GM19239 (cell line): ENCODE data around the gene STARD7.
"Not testable (repeated sequence)": the region's sequence is repeated elsewhere in the genome, so short reads cannot be mapped to it uniquely, and the experiment has no call there.

ENCODE experiments used
- DNase-seq: peaks from one replicate; pipeline ENCODE4 v3.0.0; 2011; ENCODE audit warnings: low spot score; ENCODE audit not compliant: insufficient read length
- FAIRE-seq: peaks from 2 replicates; lab custom pipeline; 2011; peaks lifted over from hg19 to GRCh38; lab: Jason Lieb, UNC

STARD7 gene

GRCh38 chr2:96151595-96152303 lies 56.9 kb downstream of the STARD7 start:
- FAIRE-seq, result no peak
- DNase-seq, result no peak

DNA sequence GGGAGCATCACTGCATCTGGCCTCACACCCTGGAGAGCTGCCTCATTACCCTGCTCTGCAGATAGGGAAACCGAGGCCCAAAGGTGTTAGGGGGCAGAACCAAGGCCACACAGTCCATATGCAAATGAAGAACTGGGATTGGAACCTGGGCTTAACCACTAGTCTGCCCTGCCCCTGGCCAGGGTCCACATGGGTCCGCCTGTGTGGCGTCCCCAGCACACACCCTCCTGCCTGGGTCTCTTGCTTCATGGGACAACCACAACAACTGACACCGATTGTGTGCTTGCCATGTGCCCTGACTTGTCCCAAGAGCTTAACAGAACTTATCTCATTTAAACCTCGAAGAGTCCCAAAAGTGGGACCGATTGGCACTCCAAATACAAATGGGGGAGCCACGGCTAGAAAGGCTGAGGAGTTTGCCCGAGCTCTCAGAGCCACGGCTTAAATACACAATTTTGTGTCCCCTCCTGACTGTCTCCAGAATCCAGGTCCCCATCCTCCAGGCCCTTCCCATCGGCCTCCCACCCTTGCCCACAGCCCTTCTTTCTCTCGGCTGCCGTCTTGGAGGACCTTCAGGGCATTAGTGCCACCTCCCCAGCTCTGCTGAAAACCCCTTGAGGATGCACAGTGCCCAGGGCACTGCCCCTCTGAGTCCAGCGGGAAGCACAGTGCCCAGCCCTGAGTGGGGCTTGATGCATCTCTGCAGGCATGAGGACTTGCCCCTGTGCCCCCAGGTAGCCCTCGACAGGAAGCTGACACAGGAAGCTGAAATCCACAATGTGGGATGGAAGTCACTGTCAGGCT lies 57.6 kb downstream of the STARD7 start:
- no peak for DNase-seq
- no peak for FAIRE-seq

DNA sequence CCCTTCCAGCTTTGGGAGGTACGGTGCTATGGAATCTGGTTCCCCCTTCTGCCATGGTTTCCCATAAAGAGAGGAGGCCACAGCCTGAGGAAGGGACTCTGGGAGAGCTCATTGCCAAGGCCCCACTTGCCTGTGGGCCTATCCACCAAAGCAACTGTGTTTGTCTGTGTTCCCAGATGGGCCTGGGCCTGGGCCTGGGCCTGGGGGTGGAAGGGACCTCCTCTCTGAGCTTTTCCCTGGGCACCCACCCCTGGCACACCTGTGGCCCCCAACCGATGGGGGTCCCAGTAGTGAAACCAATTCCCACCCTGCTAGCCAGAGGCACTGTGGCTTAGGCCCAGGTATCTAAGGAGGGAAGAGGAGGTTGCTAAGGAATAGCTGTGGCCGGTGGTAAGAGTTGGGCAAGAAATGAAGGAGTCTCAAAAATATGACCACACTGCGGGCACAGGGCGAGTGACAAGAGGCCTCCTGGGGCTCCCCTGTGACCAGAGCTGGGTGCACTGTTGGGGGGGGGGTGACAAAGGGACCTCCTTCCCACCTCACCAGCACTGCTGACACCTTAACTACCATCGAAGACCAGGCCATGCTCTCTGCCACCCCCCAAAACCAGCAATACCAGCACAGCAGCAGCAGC lies 58.5 kb downstream of the STARD7 start:
- DNase-seq (no peak), FAIRE-seq (no peak)

GRCh38 chr2:96148410-96149217 lies 60.0 kb downstream of the STARD7 start:
- peak; percentile 71 for DNase-seq
- peak; percentile 93 for FAIRE-seq

DNA sequence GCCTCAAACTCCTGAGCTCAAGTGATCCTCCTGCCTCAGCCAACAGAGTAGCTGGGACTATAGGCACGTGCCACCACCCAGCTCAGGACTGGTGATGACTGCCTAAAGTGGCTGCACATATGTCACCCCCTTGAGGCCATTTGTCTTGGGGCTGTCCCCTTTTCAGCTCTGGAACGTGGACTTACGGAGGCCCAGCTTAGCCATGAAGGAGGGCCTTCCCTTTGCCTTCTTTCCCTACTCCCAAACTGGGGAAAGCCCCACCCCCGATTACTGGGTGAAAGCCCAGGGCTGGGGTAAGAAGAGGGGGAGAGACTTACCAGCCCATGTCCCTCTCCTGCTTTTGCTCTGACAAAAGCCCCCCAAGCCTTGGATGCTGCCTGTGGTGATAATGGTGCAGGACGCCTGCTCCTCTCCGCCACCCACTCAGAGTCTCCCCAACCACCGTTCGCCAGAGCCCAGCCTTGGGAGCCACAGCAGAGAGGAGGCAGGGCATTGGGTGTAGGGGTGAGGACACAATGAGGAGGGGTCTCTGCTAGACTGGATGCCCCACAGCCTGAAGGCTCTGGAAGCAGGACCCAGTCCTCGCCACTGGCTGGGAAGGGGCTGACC lies 60.9 kb downstream of the STARD7 start:
- DNase-seq (no peak), FAIRE-seq (peak; percentile 23)

- FAIRE-seq (peak; percentile 42), DNase-seq (no peak)
Observed at GRCh38 chr2:96146881-96147592, 61.6 kb downstream of the STARD7 start.

DNA sequence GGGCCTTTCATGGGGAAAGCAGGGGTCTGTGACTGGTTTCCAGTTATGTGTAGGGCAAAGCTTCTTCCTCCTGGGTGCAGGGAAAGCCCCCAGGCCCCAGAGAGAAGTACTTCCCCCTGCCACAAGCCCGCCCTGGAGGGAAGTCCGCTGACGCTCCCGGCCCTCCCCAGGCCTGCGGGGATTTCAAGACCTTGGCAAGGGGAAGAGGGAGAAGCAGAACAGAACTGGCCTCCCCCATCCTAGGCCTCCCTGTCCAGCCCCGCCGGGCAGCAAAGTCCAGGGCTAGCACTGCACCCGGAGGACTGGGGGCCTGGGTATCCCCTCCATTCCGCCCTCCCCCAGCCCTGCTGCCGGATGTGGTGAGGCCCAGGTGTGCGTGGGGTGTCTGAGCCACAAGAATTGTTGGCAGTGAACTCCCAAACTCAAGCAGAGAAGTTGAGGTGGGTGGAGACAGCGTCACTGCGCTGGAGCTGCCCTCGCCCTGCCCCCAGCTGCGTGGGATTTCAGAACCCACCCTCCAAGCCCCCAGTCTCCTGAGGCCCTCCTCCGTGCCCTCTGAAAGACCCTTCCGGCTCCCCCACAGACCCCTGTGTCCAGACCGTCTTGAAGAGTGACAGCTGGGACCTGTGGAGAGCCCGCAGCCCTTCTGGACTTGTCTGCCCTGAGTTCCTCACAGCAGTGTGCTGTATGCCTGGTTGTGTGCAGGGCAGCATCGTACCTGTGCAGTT lies 62.3 kb downstream of the STARD7 start:
- peak; percentile 85 for FAIRE-seq
- peak; percentile 80 for DNase-seq

GRCh38 chr2:96145848-96146152 lies 62.8 kb downstream of the STARD7 start:
- FAIRE-seq (peak; percentile 47), DNase-seq (no peak)

DNA sequence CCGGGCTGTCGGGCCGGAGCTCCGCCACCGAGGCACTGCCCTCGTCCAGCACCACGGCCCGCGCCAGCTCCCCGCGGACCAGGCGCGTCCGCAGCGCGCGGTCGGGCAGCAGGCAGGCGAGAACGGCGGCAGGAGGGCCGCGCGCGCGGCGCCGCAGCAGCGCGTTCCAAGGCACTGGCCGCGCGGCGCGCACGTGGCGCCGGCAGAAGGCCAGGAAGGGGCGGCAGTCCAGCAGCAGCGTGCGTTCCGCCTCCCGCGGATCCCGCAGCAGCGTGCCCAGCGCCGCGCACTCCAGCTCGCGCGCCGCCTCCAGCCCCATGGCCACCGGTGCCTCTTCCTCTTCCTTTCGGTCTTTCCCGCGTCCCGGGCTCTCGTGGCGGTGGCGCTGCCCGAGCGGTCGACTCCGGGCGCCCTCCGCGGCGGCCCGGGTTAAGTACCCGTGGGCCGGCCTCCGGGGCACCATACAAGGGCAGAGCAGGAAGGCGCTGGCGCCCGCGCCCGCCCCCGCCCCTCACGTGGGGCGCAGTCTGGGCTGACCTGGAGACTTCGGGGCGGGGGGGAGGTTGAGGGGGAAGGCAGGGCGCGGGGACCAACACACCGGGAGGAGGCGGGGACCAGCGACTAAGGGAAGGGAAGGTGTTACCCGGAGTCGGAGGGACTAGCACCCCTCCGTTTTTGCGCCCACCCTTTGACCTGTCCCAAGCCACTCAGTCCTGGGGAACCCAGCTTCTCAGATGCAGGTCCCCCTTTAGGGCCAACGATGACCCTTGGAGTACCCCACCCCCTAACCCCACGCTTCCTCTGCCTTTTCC lies 63.4 kb downstream of the STARD7 start, which contains the start of gene DUSP2:
Gene DUSP2, minus strand, starts transcription at position 405 of the 812 bp plus-strand sequence. Its CDS starts 86 bp downstream, at position 319.
- peak; percentile 86 for FAIRE-seq
- DNase-seq, result peak; percentile 96

- FAIRE-seq, result no peak
- no peak for DNase-seq
Observed at GRCh38 chr2:96144481-96145035, 64.1 kb downstream of the STARD7 start.

DNA sequence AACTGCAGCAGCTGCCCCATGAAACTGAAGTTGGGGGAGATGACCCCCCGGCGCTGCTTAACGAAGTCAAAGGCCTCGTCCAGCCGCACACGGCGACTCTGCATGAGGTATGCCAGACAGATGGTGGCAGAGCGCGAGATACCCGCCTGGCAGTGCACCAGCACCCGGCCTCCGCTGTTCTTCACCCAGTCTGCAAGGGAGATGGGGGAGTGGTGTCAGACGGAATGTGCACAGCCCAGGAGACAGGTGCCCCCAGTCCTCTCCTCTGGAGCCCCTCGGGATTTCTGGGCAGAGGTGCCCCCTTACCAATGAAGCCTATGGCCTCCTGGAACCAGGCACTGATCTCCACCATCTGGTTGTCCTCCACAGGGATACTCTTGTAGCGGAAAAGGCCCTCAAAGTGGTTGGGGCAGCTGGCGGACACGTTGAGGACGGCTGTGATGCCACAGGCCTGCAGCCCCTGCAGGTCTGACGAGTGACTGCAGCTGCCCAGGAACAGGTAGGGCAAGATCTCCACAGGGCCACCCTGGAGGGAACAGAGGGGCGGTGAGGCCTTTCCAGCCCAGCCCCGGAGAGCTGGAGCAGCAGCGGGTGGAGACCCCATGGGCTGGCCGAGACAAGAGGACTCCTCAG lies 64.7 kb downstream of the STARD7 start:
- DNase-seq (peak; percentile 56), FAIRE-seq (peak; percentile 75)

- DNase-seq (no peak), FAIRE-seq (no peak)
Observed at GRCh38 chr2:96143231-96143847, 65.3 kb downstream of the STARD7 start.

DNA sequence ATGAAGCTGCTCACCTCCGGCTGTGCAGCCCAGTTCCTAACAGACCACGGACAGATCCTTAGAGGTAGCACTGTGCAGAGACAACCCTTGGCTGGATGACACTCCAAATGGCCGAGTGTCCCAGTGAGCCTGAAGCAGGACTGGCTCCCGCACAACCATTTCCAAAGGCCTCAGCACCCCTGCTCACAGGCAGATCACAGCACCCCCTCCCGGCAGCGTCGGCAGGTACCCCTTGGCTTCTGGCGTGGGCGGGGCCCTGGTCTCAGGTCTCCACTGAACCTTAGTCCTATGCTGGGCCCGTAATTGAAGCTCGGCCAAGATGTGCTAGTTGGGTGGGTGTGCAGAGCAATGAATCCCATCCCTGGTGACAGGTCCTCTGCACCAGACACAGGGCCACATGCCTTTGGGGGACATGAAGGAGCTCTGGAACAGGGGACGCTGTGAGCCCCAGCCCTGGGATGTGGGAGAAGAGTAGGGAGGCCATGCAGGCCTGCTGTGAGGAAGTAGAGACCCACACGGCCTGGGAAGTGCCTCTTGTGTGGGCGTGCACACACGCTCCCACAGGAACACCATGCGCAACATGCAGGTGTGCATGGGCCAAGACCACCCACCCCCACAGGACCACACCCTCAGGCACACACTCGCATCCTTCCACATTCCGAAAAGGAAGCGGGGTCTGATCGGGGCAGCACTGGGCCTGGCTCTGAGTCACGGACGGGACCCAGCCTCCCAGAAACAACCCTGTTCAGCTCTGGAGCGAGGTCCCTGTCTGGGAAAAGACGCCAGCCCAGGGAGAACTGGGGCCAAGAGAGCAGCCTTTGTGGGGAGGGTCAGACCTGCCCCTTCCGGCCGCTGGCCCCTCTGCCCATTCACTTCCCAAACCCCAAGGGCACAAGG lies 66.2 kb downstream of the STARD7 start:
- DNase-seq, result no peak
- peak; percentile 48 for FAIRE-seq

DNA sequence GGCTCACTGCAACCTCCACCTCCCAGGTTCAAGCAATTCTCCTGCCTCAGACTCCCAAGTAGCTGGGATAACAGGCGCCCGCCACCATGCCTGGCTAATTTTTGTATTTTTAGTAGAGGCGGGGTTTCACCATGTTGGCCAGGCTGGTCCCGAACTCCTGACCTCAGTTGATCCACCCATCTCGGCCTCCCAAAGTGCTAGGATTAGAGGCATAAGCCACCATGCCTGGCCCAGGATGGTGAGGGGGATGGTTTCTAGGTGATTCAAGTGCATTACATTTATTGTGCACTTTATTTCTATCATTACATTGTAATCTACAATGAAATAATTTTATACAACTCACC lies 67.0 kb downstream of the STARD7 start:
- FAIRE-seq, DNase-seq: not testable (repeated sequence)

DNA sequence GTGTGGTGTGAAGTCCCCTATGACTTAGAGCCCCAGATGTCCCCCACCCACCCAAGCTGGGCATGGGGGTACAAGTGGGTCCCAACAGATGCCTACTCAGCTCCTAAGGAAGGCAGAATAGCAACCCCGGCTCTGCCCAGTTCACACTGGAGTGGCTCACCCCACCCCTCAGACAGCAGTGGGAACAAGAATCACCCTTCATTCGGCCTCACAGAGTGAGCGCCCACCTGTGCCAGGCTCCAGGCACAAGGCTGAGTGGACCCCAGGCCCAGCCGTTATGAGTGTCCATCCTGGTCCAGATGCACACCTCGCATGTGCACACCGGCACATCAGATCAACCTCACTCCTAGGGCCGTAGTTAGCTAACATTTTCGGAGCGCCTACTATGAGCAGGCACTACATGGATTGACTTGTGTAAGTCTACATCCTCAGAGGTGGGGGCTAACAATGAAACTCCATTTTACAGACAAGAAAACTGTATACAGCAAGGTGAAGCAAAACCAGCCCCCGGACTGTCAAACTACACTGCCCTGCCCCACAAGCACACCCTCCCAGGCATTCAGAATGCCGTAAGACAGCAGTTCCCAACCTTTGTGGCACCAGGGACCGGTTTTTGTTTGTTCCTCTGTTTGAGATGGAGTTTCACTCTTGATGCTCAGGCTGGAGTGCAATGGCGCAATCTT lies 67.5 kb downstream of the STARD7 start:
- DNase-seq (no peak), FAIRE-seq (no peak)
